HCT116 (cell line): Measurements from ENCODE around the gene RIMBP2. TPM values are rescaled to one million over a fixed set of nuclear protein-coding genes. Genes with fewer than 3 reads are reported as not detected.

Experiments
- ATAC-seq: fragments of 200-7000 bp; cut with Tn5 transposase; 2 replicates; pipeline ENCODE4 v1.9.1; 2020; ENCODE audit warnings: mild to moderate bottlenecking, moderate library complexity
- BruUV-seq: library from RNA; stranded (reverse); fragments of 400-500 nt; replicated peaks from 2 replicates; lab custom pipeline; 2021; lab: Mats Ljungman, UMichigan
- CTCF ChIA-PET: fragments of 300-600 bp; sonication (Branson Sonifier 250); formaldehyde crosslinking; loops from one replicate; lab custom pipeline; 2021; ENCODE audit warnings: antibody characterized with exemption; lab: Charles Lee
- POLR2A ChIA-PET: fragments of 300-600, 350-600 bp; sonication (Branson Sonifier 250); formaldehyde crosslinking; loops from one replicate; lab custom pipeline; 2021; ENCODE audit warnings: antibody characterized with exemption; lab: Charles Lee
- RAD21 ChIA-PET, 2 experiments: fragments of 300-600 bp; sonication (Branson Sonifier 250); formaldehyde crosslinking; loops; one replicate each; lab custom pipeline; 2023; ENCODE audit warnings: low total read pairs in 2 of 2; ENCODE audit not compliant: uncharacterized antibody in 2 of 2, unreplicated experiment in 2 of 2, low non-redundant PET in 1 of 2; lab: Charles Lee
- DNase-seq: peaks from one replicate; pipeline ENCODE4 v3.0.0-alpha.2; 2010; ENCODE audit warnings: low read depth, low spot score
- H2AFZ ChIP-seq: fragments of 200-600 bp; shearing (Covaris generic), sonication (generic); 2 replicates; pipeline ENCODE4 v1.6.1; 2017; ENCODE audit warnings: low read depth, mixed run types, mixed read lengths, antibody characterized with exemption, low read length; ENCODE audit not compliant: poor library complexity, severe bottlenecking
- H3K27ac ChIP-seq: 2 replicates; pipeline ENCODE4 v1.5.1; 2012; ENCODE audit warnings: low read depth, low read length
- H3K27me3 ChIP-seq: fragments of 200-600 bp; sonication (generic); 2 replicates; pipeline ENCODE4 v1.6.1; 2016; ENCODE audit warnings: mixed run types, low read length, mixed read lengths; ENCODE audit not compliant: insufficient read depth
- H3K36me3 ChIP-seq, 2 experiments: fragments of 200-500 bp in 1 of 2; fragments of 200-600 bp in 1 of 2; sonication (Bioruptor generic) in 1 of 2; sonication (generic) in 1 of 2; 2 replicates each; pipeline versions ENCODE4 v1.5.1 to v1.6.1; 2014 to 2016; ENCODE audit warnings: low read length in 2 of 2, inconsistent platforms in 1 of 2, mixed read lengths in 1 of 2, mixed run types in 1 of 2; ENCODE audit not compliant: insufficient read depth in 2 of 2, control insufficient read depth in 1 of 2
- H3K4me1 ChIP-seq, 2 experiments: fragments of 200-600 bp in 1 of 2; sonication (generic) in 1 of 2; 2 replicates each; pipeline versions ENCODE4 v1.5.1 to v1.6.1; 2012 to 2017; ENCODE audit warnings: low read length in 2 of 2, inconsistent platforms in 1 of 2, mild to moderate bottlenecking in 1 of 2, mixed read lengths in 1 of 2, mixed run types in 1 of 2, moderate library complexity in 1 of 2; ENCODE audit not compliant: insufficient read depth in 2 of 2, control insufficient read depth in 1 of 2
- H3K4me2 ChIP-seq: fragments of 200-600 bp; sonication (generic); 2 replicates; pipeline ENCODE4 v1.6.1; 2017; ENCODE audit warnings: mixed run types, low read length, mixed read lengths
- H3K4me3 ChIP-seq, 2 experiments: fragments of 200-600 bp in 1 of 2; sonication (generic) in 1 of 2; replicated peaks in 1 of 2; 2 replicates each; pipeline ENCODE4 v1.5.1; 2011 to 2016; ENCODE audit warnings: low read length in 2 of 2, control low read depth in 1 of 2, low read depth in 1 of 2, mild to moderate bottlenecking in 1 of 2, mixed read lengths in 1 of 2, mixed run types in 1 of 2
- H3K79me2 ChIP-seq: fragments of 200-600 bp; sonication (generic); 2 replicates; pipeline ENCODE4 v1.6.1; 2017; ENCODE audit warnings: mild to moderate bottlenecking, mixed run types, low read length, moderate library complexity, mixed read lengths; ENCODE audit not compliant: insufficient read depth
- H3K9ac ChIP-seq: fragments of 200-600 bp; sonication (generic); 2 replicates; pipeline ENCODE4 v1.6.1; 2016; ENCODE audit warnings: low read length, mixed read lengths
- H3K9me2 ChIP-seq: fragments of 200-600 bp; sonication (generic), shearing (Covaris generic); 2 replicates; pipeline ENCODE4 v1.6.1; 2017; ENCODE audit warnings: mixed run types, mild to moderate bottlenecking, moderate library complexity; ENCODE audit not compliant: insufficient read depth
- H3K9me3 ChIP-seq, 2 experiments: fragments of 200-500 bp in 1 of 2; fragments of 200-600 bp in 1 of 2; sonication (Bioruptor generic) in 1 of 2; sonication (generic) in 1 of 2; 2 replicates each; pipeline ENCODE4 v1.6.1; 2014 to 2017; ENCODE audit warnings: low read length in 2 of 2, mixed read lengths in 2 of 2, inconsistent platforms in 1 of 2, low read depth in 1 of 2, mild to moderate bottlenecking in 1 of 2, mixed run types in 1 of 2, moderate library complexity in 1 of 2; ENCODE audit not compliant: control insufficient read depth in 1 of 2, insufficient read depth in 1 of 2
- H4K20me1 ChIP-seq: fragments of 200-600 bp; sonication (generic), shearing (Covaris generic); 2 replicates; pipeline ENCODE4 v1.6.1; 2017; ENCODE audit warnings: mixed run types, mild to moderate bottlenecking, moderate library complexity; ENCODE audit not compliant: insufficient read depth
- CBX3 ChIP-seq: IDR thresholded peaks from 2 replicates; pipeline ENCODE4 v1.6.1; 2012; ENCODE audit warnings: low read depth
- CEBPB ChIP-seq: IDR thresholded peaks from 2 replicates; pipeline ENCODE4 v1.6.1; 2012; ENCODE audit warnings: low read depth
- EZH2 ChIP-seq: fragments of 200-600 bp; sonication (generic); IDR thresholded peaks from 2 replicates; pipeline ENCODE4 v1.6.1; 2017; ENCODE audit warnings: antibody characterized with exemption, mixed run types
- EZH2phosphoT487 ChIP-seq: fragments of 200-600 bp; IDR thresholded peaks from 2 replicates; pipeline ENCODE4 v1.6.1; 2018; ENCODE audit warnings: antibody characterized with exemption, borderline replicate concordance
- FOSL1 ChIP-seq: IDR thresholded peaks from 2 replicates; pipeline ENCODE4 v1.6.1; 2012; ENCODE audit warnings: low read depth
- MAX ChIP-seq: IDR thresholded peaks from 2 replicates; pipeline ENCODE4 v1.6.1; 2012
- POLR2A ChIP-seq: IDR thresholded peaks from 2 replicates; pipeline ENCODE4 v1.7.0; 2011; ENCODE audit warnings: borderline replicate concordance; ENCODE audit not compliant: insufficient read depth, insufficient read length; ENCODE audit errors: extremely low read depth
- POLR2AphosphoS5 ChIP-seq: IDR thresholded peaks from 2 replicates; pipeline ENCODE4 v1.6.1; 2011; ENCODE audit warnings: mild to moderate bottlenecking, low read depth, low read length, moderate library complexity
- SP1 ChIP-seq: IDR thresholded peaks from 2 replicates; pipeline ENCODE4 v1.6.1; 2012; ENCODE audit warnings: low read depth
- SRF ChIP-seq: IDR thresholded peaks from 2 replicates; pipeline ENCODE4 v1.6.1; 2012; ENCODE audit warnings: low read depth
- TCF7L2 ChIP-seq: IDR thresholded peaks from 2 replicates; pipeline ENCODE4 v1.7.0; 2011; ENCODE audit warnings: borderline replicate concordance, inconsistent platforms; ENCODE audit not compliant: insufficient read depth, insufficient read length; ENCODE audit errors: extremely low read depth
- YY1 ChIP-seq: IDR thresholded peaks from 2 replicates; pipeline ENCODE4 v1.6.1; 2011; ENCODE audit warnings: low read length, low read depth, moderate library complexity, mild to moderate bottlenecking; ENCODE audit not compliant: insufficient replicate concordance; ENCODE audit errors: extremely low read depth
- ZFX ChIP-seq: fragments of 450-650 bp; IDR thresholded peaks from 2 replicates; pipeline ENCODE4 v1.6.1; 2017
- intact Hi-C: fragments of 100-400 bp; cut with micrococcal nuclease; formaldehyde crosslinking; loops from 2 replicates; pipeline ENCODE4 v1.10.0; 2022
- total RNA-seq: library from RNA; stranded (reverse); gene quantifications from one replicate; pipeline ENCODE4 v1.2.1, GENCODE V29; 2021; ENCODE audit not compliant: unreplicated experiment
- TF ChIP-seq, protein P1 (sequence below): IDR thresholded peaks from 2 replicates; pipeline ENCODE4 v1.6.1; 2012

The RIMBP2 gene
- total RNA-seq, 1 experiment from 2014 or later = not detected

DNA sequence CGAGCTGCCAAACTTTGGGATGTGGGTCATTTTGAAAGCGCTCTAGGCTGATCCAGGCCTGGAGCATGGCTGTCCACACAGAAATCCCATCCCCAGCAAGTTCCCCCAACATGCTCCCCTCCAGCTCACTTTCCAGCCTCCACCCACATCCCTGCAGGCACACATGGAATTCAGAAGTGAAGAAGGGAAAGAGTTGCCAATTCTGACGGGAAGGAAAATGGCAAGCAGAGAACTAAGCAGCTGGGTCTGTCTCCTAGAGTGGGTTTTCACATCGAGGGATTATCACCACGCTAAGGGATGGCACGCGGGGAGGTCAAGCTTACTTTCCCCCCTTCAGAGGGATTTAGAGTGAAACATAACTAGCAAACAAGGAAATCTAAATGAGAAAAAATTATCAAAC lies 142.3 kb downstream of the RIMBP2 start:
- ChIA-PET RAD21 (no interaction called here), CTCF (no interaction called here), POLR2A (no interaction called here)
- Histone ChIP-seq H3K27ac (no peak overlapping the region), H3K9me2 (no peaks in the 10 kb centered on the region), H3K9ac (no peak overlapping the region), H3K4me1 (no peaks in the 10 kb centered on the region), H4K20me1 (no peaks in the 10 kb centered on the region), H2AFZ (no peak overlapping the region), H3K36me3 (no peaks in the 10 kb centered on the region), H3K79me2 (no peaks in the 10 kb centered on the region), H3K27me3 (no peaks in the 10 kb centered on the region), H3K9me3 (no peaks in the 10 kb centered on the region), H3K4me3 (no peak overlapping the region), H3K4me2 (no peak overlapping the region)
- no peak for ATAC-seq
- no TSS peak for BruUV-seq
- intact Hi-C loops = no loop called here
- no peak for TF ChIP-seq FOSL1
- no peak for TF ChIP-seq SP1
- no peak for TF ChIP-seq EZH2
- no peak for TF ChIP-seq MAX
- TF ChIP-seq CEBPB = no peak
- no peak for DNase-seq

GRCh38 chr12:130573235-130573634 lies 142.9 kb downstream of the RIMBP2 start:
- Histone ChIP-seq H3K9me2 (no peaks in the 10 kb centered on the region), H3K4me2 (no peak overlapping the region), H3K9me3 (no peaks in the 10 kb centered on the region), H3K36me3 (no peaks in the 10 kb centered on the region), H3K79me2 (no peaks in the 10 kb centered on the region), H3K9ac (no peak overlapping the region), H3K27ac (no peak overlapping the region), H3K27me3 (no peaks in the 10 kb centered on the region), H4K20me1 (no peaks in the 10 kb centered on the region), H3K4me3 (no peak overlapping the region), H2AFZ (no peak overlapping the region), H3K4me1 (no peaks in the 10 kb centered on the region)
- BruUV-seq = no TSS peak
- POLR2A ChIA-PET = no interaction called here
- ATAC-seq (no peak), DNase-seq (no peak)
- intact Hi-C loops = no loop called here
- TF ChIP-seq EZH2phosphoT487 (no peak), CBX3 (no peak), YY1 (no peak), POLR2AphosphoS5 (no peak), SRF (no peak), POLR2A (no peak), TCF7L2 (no peak), ZFX (no peak)
- TF ChIP-seq, protein P1, sequence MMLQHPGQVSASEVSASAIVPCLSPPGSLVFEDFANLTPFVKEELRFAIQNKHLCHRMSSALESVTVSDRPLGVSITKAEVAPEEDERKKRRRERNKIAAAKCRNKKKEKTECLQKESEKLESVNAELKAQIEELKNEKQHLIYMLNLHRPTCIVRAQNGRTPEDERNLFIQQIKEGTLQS = no peak
- CTCF ChIA-PET = no interaction called here
- RAD21 ChIA-PET = no interaction called here
